Thyroid gland (tissue), 4 donors: ENCODE results near the gene COL5A2. TPM values are rescaled to one million over a fixed set of nuclear protein-coding genes. Genes with fewer than 3 reads are reported as not detected.

ENCODE experiments used
- DNase-seq, 2 donors: peaks; one replicate each; pipeline ENCODE4 v3.0.0-alpha.2; 2019
- H3K27ac ChIP-seq, 3 donors: fragments of 200-600 bp; sonication (generic); 1 replicate in 2 of 3; 2 replicates in 1 of 3; pipeline ENCODE4 v1.5.1; 2016 to 2019; ENCODE audit warnings: mild to moderate bottlenecking in 1 of 3, moderate library complexity in 1 of 3
- H3K27me3 ChIP-seq: fragments of 200-600 bp; sonication (generic); one replicate; pipeline ENCODE4 v1.5.1; 2019
- H3K36me3 ChIP-seq, 2 donors: fragments of 200-600 bp; sonication (generic); one replicate each; pipeline ENCODE4 v1.5.1; 2016 to 2019
- H3K4me1 ChIP-seq, 2 donors: fragments of 200-600 bp; sonication (generic); one replicate each; pipeline ENCODE4 v1.5.1; 2017 to 2019
- H3K4me3 ChIP-seq, 3 donors: fragments of 200-600 bp; sonication (generic); replicated peaks in 1 of 3; 1 replicate in 2 of 3; 2 replicates in 1 of 3; pipeline ENCODE4 v1.5.1; 2016; ENCODE audit warnings: mild to moderate bottlenecking in 1 of 3
- H3K9me3 ChIP-seq: fragments of 200-600 bp; sonication (generic); one replicate; pipeline ENCODE4 v1.5.1; 2017
- POLR2A ChIP-seq, 2 donors: fragments of 450-650 bp; IDR thresholded peaks; one replicate each; pipeline ENCODE4 v1.6.1; 2017; ENCODE audit warnings: antibody characterized with exemption in 2 of 2, mild to moderate bottlenecking in 2 of 2, moderate library complexity in 1 of 2
- WGBS, 2 donors: methylation state at CpG; one replicate each; pipeline ENCODE4 v1.1.5; 2017; 5-methylcytosine and 5-hydroxymethylcytosine counted together
- intact Hi-C: fragments of 100-400 bp; cut with DNase I; formaldehyde crosslinking; loops from one replicate; pipeline ENCODE4 v1.15.1; 2023
- total RNA-seq, 4 donors: library from RNA; depleted of rRNA; stranded (reverse); fragments of >200 nt; gene quantifications; one replicate each; pipeline ENCODE4 v1.2.3, GENCODE V29; 2016
- TF ChIP-seq, protein P1 (sequence below), 6 experiments: fragments of 200-600 bp in 3 of 6; fragments of 450-650 bp in 3 of 6; sonication (generic) in 3 of 6; IDR thresholded peaks; one replicate each; pipeline ENCODE4 v1.5.1; 2016 to 2019; ENCODE audit warnings: antibody characterized with exemption in 6 of 6, mild to moderate bottlenecking in 2 of 6, inconsistent platforms in 1 of 6, moderate library complexity in 1 of 6

COL5A2 gene
- total RNA-seq, 4 donors from 2014 or later, result 10.9 to 22.5 (median 17.5) TPM

DNA sequence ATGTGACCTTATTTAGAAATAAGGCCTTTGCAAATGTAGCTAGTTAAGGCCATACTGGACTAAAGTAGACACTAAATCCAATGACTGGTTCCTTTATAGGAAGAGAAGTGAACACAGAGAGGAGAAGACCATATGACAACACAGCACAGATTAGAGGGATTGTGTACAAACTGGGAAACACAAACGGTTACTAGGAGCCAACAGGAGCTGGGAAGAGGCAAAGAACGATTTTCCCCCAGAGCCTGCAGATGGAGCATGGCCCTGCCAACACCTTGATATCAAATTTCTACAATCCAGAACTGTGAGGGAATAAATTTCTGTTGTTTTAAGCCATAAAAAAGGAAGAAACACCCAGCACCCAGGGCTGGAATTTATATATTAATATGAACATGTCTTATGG, 38.7 kb upstream of the COL5A2 start:
- DNase-seq, result no peak
- TF ChIP-seq, protein P1, sequence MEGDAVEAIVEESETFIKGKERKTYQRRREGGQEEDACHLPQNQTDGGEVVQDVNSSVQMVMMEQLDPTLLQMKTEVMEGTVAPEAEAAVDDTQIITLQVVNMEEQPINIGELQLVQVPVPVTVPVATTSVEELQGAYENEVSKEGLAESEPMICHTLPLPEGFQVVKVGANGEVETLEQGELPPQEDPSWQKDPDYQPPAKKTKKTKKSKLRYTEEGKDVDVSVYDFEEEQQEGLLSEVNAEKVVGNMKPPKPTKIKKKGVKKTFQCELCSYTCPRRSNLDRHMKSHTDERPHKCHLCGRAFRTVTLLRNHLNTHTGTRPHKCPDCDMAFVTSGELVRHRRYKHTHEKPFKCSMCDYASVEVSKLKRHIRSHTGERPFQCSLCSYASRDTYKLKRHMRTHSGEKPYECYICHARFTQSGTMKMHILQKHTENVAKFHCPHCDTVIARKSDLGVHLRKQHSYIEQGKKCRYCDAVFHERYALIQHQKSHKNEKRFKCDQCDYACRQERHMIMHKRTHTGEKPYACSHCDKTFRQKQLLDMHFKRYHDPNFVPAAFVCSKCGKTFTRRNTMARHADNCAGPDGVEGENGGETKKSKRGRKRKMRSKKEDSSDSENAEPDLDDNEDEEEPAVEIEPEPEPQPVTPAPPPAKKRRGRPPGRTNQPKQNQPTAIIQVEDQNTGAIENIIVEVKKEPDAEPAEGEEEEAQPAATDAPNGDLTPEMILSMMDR (IDR thresholded peaks at IDR 0.05), result no peak
- TF ChIP-seq POLR2A (IDR thresholded peaks at IDR 0.05), result no peak
- WGBS, 2 donors, result 68 to 73% methylated on average over 2 of the region's 2 CpGs
- Histone ChIP-seq H3K9me3 (no peaks in the 10 kb centered on the region), H3K4me1 (peaks cover 12 to 13% of the 10 kb centered on the region in 2 donors), H3K27ac (no peak overlapping the region), H3K36me3 (no peaks in the 10 kb centered on the region), H3K4me3 (no peak overlapping the region), H3K27me3 (no peaks in the 10 kb centered on the region)
- intact Hi-C loops, result no loop called here

DNA sequence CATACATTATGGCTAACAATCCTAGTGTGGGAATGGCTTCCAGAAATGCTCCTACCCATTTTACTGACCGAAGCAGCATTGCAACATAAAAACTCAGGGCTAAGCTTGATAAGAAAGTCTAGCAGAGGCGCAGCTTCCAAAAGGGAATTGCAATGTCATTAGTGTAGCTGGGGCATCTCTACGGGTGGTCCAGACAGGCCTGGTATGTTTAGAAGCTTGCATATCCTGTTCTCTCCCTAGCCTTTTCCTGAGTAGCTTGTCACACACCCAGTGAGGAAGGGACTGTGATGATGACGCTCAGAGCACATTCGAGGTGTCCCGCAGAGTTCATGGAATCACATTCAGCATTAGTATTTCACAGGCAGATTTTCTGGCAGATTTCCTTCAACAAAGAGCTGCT, 38.0 kb upstream of the COL5A2 start:
- TF ChIP-seq, protein P1 (IDR thresholded peaks at IDR 0.05), result no peak
- TF ChIP-seq POLR2A (IDR thresholded peaks at IDR 0.05), result no peak
- H3K27ac ChIP-seq, result no peak overlapping the region
- H3K27me3 ChIP-seq, result no peaks in the 10 kb centered on the region
- H3K4me3 ChIP-seq, result no peak overlapping the region
- intact Hi-C loops, result no loop called here
- WGBS, 2 donors, result 57 to 64% methylated on average over 6 of the region's 6 CpGs
- peaks cover 12 to 13% of the 10 kb centered on the region in 2 donors for H3K4me1 ChIP-seq
- DNase-seq, result no peak
- no peaks in the 10 kb centered on the region for H3K9me3 ChIP-seq
- no peaks in the 10 kb centered on the region for H3K36me3 ChIP-seq

DNA sequence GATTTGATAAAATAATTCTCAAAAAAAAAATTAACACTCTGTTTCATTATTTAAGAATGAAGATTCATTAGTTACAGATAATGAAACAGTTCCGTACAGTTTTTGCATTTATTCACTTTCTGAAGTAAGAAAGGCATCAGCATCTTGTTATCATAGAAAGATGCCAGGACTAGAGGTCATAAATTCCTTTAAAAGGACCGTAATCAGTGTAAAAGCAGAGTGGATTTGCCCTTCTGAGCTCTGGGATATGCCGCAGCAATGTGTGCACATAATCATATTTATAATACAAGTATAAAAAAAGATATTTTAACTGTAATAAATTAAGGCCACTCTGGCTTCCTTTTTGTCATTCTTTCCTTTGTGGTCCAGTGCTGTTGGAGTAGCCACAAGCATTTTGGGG, 37.5 kb upstream of the COL5A2 start:
- no peak overlapping the region for H3K27ac ChIP-seq
- H3K4me1 ChIP-seq, result peaks cover 10 to 11% of the 10 kb centered on the region in 2 donors
- H3K36me3 ChIP-seq, result no peaks in the 10 kb centered on the region
- H3K4me3 ChIP-seq, result no peak overlapping the region
- WGBS, 2 donors, result 94 to 95% methylated on average over 3 of the region's 3 CpGs
- no peak for TF ChIP-seq POLR2A (IDR thresholded peaks at IDR 0.05)
- TF ChIP-seq, protein P1 (IDR thresholded peaks at IDR 0.05), result no peak
- H3K27me3 ChIP-seq, result no peaks in the 10 kb centered on the region
- no peak for DNase-seq
- intact Hi-C loops, result no loop called here
- H3K9me3 ChIP-seq, result no peaks in the 10 kb centered on the region

DNA sequence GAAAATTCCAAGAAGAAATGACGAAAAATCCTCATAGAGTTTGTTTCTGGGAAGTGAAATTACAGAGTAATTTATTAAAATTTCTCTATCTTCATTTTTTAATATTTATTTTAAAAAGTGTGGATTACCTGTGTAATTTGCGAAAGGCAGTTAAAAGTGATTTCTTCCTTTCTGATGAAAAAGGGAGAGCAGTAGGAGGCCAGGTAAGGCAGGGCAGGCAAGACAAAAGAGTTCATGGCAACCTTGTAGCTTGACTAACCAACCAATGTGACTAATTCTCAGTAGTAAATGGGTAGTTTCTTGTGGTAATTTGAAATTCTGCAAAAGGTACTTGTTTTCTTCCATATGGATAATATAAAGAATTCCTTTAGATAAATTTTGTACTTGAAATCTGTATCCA, 34.9 kb upstream of the COL5A2 start:
- TF ChIP-seq, protein P1 (IDR thresholded peaks at IDR 0.05), result no peak
- TF ChIP-seq POLR2A (IDR thresholded peaks at IDR 0.05), result no peak
- no peak for DNase-seq
- H3K36me3 ChIP-seq, result no peaks in the 10 kb centered on the region
- no peaks in the 10 kb centered on the region for H3K27me3 ChIP-seq
- 96% methylated on average over 2 of the region's 2 CpGs for WGBS, 2 donors
- H3K4me3 ChIP-seq, result no peak overlapping the region
- H3K9me3 ChIP-seq, result no peaks in the 10 kb centered on the region
- no peak overlapping the region for H3K27ac ChIP-seq
- intact Hi-C loops, result no loop called here
- peaks cover 0 to under 1% of the 10 kb centered on the region in 2 donors for H3K4me1 ChIP-seq

DNA sequence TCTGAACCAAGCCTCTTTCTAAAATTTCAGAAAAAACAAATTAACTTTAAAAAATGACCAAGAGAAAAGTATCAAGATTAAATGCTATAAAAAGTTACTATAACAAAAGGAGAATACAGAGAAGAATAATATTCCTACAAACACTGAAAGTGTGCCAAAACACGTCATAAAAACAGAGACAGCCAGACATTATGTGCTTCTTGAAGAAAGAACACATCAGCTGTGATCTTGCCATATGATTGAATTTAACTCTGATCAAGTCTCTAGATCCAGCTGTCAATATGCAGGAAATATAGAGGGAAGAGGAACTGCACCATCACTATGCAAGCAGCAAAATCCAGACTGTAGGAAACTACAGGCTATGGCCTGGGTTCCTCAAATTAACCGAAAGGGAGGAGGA, 33.7 kb upstream of the COL5A2 start:
- intact Hi-C loops, result no loop called here
- TF ChIP-seq, protein P1 (IDR thresholded peaks at IDR 0.05), result no peak
- TF ChIP-seq POLR2A (IDR thresholded peaks at IDR 0.05), result no peak
- H3K36me3 ChIP-seq, result no peaks in the 10 kb centered on the region
- no peaks in the 10 kb centered on the region for H3K9me3 ChIP-seq
- no peak overlapping the region for H3K4me3 ChIP-seq
- peaks cover 0 to 6% of the 10 kb centered on the region in 2 donors for H3K4me1 ChIP-seq
- no peaks in the 10 kb centered on the region for H3K27me3 ChIP-seq
- 84 to 90% methylated on average over 2 of the region's 2 CpGs for WGBS, 2 donors
- no peak overlapping the region for H3K27ac ChIP-seq
- DNase-seq, result no peak
